Endothelial cell (in vitro differentiated cells): ENCODE data around the gene TRIO. TPM values are rescaled to one million over a fixed set of nuclear protein-coding genes. Genes with fewer than 3 reads are reported as not detected.

Experiments
- DNase-seq: peaks from one replicate; pipeline ENCODE4 v3.0.0; 2021; ENCODE audit warnings: low spot score
- H3K27ac Mint-ChIP-seq: one replicate; pipeline ENCODE4 v1.8.0; 2021; ENCODE audit warnings: mixed read lengths, inconsistent platforms; ENCODE audit not compliant: unreplicated experiment
- H3K27me3 Mint-ChIP-seq: one replicate; pipeline ENCODE4 v1.8.0; 2021; ENCODE audit warnings: mild to moderate bottlenecking, moderate library complexity, mixed read lengths, inconsistent platforms; ENCODE audit not compliant: unreplicated experiment
- H3K36me3 Mint-ChIP-seq: one replicate; pipeline ENCODE4 v1.8.0; 2021; ENCODE audit warnings: mild to moderate bottlenecking, low read depth, mixed read lengths, inconsistent platforms; ENCODE audit not compliant: unreplicated experiment
- H3K4me1 Mint-ChIP-seq: one replicate; pipeline ENCODE4 v1.8.0; 2021; ENCODE audit warnings: mild to moderate bottlenecking, mixed read lengths, inconsistent platforms; ENCODE audit not compliant: unreplicated experiment
- H3K4me3 Mint-ChIP-seq: one replicate; pipeline ENCODE4 v1.8.0; 2021; ENCODE audit warnings: mild to moderate bottlenecking, mixed read lengths, inconsistent platforms; ENCODE audit not compliant: unreplicated experiment
- H3K9me3 Mint-ChIP-seq: one replicate; pipeline ENCODE4 v1.8.0; 2021; ENCODE audit warnings: mixed read lengths, inconsistent platforms; ENCODE audit not compliant: unreplicated experiment
- total RNA-seq: library from RNA; stranded (reverse); fragmentation: NEBNext Ultra II Directional; extraction: Animal tissue kit (Norgen Biotek cat#: 25700); gene quantifications from one replicate; pipeline ENCODE4 v1.2.1, GENCODE V29; 2021; ENCODE audit not compliant: unreplicated experiment
- TF ChIP-seq, protein P1 (sequence below): fragments of 200-600 bp; sonication (generic); IDR thresholded peaks from one replicate; pipeline ENCODE4 v1.5.0; 2021; ENCODE audit warnings: antibody characterized with exemption; ENCODE audit not compliant: unreplicated experiment

The TRIO gene
- total RNA-seq, 1 donor from 2014 or later: 229 TPM

DNA sequence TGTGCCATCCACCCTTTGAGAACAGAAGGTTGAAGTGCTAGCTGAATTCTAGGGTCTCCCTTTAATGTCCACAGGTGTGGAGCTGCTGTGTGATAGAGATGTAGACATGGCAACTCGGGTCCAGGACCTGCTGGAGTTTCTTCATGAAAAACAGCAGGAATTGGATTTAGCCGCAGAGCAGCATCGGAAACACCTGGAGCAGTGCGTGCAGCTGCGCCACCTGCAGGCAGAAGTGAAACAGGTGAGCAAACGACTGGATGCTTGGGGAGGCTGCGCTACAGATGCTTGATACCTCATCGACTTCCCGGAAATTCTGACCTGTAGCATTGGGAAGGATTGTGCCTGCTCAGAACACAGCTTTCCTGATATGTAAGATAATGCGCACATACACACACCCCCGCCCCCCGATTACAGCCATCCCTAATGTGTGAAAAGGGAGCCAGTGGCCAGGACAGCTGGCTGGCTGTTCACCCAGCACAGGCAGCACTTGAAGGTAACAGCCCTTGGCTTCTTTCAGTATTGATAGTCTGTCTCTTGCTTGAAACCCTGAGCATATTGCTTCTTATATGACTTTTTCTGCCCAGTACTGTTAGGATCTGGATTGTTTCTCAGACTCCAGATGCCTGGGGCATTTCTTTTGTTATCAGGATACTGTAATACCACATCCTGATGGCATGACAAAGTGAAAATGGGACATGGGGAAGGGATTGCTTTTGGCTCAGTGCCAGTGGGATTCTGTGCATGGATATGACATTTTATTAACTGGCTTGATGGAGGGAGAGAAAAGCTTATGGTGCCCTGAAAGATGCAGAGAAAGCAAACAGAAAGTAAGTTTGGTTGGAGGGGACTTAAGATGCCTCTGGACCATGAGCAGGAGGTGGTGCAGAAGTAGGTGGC, 221.7 kb downstream of the TRIO start:
- H3K4me3 Mint-ChIP-seq: peak overlapping the region; percentile 74
- no peaks in the 10 kb centered on the region for H3K9me3 Mint-ChIP-seq
- TF ChIP-seq, protein P1, sequence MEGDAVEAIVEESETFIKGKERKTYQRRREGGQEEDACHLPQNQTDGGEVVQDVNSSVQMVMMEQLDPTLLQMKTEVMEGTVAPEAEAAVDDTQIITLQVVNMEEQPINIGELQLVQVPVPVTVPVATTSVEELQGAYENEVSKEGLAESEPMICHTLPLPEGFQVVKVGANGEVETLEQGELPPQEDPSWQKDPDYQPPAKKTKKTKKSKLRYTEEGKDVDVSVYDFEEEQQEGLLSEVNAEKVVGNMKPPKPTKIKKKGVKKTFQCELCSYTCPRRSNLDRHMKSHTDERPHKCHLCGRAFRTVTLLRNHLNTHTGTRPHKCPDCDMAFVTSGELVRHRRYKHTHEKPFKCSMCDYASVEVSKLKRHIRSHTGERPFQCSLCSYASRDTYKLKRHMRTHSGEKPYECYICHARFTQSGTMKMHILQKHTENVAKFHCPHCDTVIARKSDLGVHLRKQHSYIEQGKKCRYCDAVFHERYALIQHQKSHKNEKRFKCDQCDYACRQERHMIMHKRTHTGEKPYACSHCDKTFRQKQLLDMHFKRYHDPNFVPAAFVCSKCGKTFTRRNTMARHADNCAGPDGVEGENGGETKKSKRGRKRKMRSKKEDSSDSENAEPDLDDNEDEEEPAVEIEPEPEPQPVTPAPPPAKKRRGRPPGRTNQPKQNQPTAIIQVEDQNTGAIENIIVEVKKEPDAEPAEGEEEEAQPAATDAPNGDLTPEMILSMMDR: peak; percentile 52
- peaks cover 35% of the 10 kb centered on the region for H3K4me1 Mint-ChIP-seq
- no peak overlapping the region for H3K27ac Mint-ChIP-seq
- peaks cover 8% of the 10 kb centered on the region for H3K27me3 Mint-ChIP-seq
- H3K36me3 Mint-ChIP-seq: peaks cover 54% of the 10 kb centered on the region
- peak; percentile 61 for DNase-seq

DNA sequence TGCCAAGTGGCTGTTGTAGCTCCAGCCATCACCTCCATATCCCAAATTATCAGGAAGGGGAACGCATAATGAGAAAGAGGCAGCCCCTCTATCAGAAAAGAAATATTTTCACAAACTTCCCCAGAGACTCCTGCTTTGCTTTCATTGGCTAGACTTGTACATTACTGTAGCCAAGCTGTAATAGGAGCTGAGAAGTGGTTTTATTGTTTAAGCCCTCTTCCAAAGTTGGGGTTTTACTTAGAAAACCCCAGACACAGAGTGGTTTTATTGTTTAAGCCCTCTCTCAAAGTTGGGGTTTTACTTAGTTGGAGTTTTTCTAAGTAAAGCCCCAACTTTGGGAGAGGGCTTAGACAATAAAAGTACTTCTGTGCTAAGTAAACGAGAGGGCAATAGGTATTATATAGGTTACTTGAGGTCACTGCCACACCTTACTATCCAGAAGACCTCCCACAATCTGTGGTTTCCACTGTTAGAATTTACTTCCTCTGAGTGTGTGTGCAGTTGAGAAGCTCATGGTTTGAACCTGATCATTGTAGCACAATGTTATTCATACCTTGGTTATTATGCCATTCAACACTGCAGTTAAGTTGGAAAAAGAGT, 222.8 kb downstream of the TRIO start:
- TF ChIP-seq, protein P1: no peak
- no peak overlapping the region for H3K4me3 Mint-ChIP-seq
- peaks cover 56% of the 10 kb centered on the region for H3K36me3 Mint-ChIP-seq
- H3K4me1 Mint-ChIP-seq: peaks cover 24% of the 10 kb centered on the region
- H3K9me3 Mint-ChIP-seq: no peaks in the 10 kb centered on the region
- peaks cover 3% of the 10 kb centered on the region for H3K27me3 Mint-ChIP-seq
- no peak for DNase-seq
- H3K27ac Mint-ChIP-seq: peak overlapping the region; percentile 49

DNA sequence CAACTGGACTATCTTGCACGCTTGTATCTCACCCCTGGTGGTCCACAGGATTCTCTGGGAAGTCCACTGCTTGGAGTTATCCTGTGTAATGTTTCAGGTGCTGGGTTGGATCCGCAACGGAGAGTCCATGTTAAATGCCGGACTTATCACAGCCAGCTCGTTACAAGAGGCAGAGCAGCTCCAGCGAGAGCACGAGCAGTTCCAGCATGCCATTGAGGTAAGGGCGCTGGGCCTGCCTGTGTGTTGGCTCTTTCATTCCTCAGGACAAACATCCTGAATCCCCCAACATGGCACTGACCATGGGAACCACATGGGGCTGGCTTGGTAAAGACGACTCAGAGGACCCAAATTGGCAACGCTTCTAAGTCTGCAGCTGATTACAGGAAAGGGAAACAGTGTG, 223.6 kb downstream of the TRIO start:
- TF ChIP-seq, protein P1: no peak
- Mint-ChIP-seq H3K36me3 (peaks cover 56% of the 10 kb centered on the region), H3K27ac (no peak overlapping the region), H3K4me3 (no peak overlapping the region), H3K9me3 (no peaks in the 10 kb centered on the region), H3K4me1 (peaks cover 16% of the 10 kb centered on the region), H3K27me3 (peaks cover 3% of the 10 kb centered on the region)
- DNase-seq: no peak

DNA sequence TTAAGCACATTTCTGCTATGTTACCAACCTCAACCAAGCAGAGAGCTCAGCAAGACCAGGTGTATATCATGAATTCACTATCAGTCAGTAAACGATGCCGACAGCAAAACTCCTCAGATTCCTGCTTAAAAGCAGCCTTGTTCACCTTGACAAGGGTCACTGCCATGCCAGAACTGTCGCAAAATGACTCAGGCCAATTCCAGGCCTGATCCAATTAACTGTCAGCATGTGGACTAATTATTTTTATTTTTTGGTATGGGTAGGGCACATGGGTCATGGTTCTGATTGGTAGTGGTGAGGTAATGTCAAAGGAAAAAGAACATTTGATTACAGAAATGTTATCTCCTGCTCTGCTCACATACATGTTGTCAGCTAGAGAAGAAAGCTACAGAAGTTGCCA, 224.2 kb downstream of the TRIO start:
- TF ChIP-seq, protein P1: no peak
- Mint-ChIP-seq H3K4me3 (no peak overlapping the region), H3K9me3 (no peaks in the 10 kb centered on the region), H3K27ac (no peak overlapping the region), H3K4me1 (peaks cover 17% of the 10 kb centered on the region), H3K36me3 (peaks cover 62% of the 10 kb centered on the region), H3K27me3 (peaks cover 3% of the 10 kb centered on the region)
- DNase-seq: no peak

DNA sequence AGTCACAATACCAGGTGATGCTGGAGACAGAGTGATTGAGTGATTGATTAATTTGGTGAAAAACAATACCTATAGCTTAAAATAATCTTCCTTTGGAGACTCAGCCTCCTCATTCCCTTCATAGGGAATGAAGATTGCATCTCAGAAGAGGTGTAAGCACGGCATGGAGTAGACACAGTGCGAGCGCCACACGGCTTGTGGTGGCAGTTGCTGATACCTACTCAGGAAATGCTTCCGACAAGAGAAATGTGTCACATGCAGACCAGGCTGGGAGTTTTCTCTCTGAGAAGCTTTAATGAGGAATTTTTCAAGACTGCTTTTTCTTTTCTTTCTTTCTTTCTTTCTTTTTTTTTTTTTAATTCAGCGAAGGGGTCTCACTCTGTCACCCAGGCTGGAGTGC, 226.6 kb downstream of the TRIO start:
- H3K9me3 Mint-ChIP-seq: no peaks in the 10 kb centered on the region
- H3K27me3 Mint-ChIP-seq: peaks cover 3% of the 10 kb centered on the region

More for the DNA sequence above, 226.6 kb downstream of the TRIO start:
- TF ChIP-seq, protein P1: no peak
- no peak overlapping the region for H3K27ac Mint-ChIP-seq
- peak overlapping the region; percentile 2 for H3K4me3 Mint-ChIP-seq
- H3K36me3 Mint-ChIP-seq: peaks cover 61% of the 10 kb centered on the region
- H3K4me1 Mint-ChIP-seq: peaks cover 24% of the 10 kb centered on the region
- no peak for DNase-seq
